ENCODE measurements around the gene BPIFB3. TPM values are rescaled to one million over a fixed set of nuclear protein-coding genes. Genes with fewer than 3 reads are reported as not detected.
"Not testable (repeated sequence)": the region's sequence is repeated elsewhere in the genome, so short reads cannot be mapped to it uniquely, and the experiment has no call there.

Gene BPIFB3
- total RNA-seq, 4 donors from 2014 or later: not detected

DNA sequence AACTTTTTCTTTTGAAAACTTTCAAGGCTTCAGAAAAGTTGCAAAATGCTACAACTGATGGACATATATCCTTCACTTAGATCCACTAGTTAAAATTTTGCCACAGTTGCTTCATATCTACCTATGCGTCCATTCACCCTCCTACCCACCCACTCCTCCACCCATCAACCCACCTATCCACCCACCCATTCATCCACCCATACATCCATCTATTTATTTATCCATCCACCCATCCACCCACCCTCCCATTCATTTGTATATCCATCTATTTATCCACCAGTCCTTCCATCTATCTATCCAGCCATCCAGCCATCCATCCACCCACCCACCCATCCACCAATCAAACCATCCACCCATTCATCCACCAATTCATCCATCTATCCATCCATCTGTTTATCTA, 39.4 kb downstream of the BPIFB3 start:
- 82 to 86% methylated on average over 1 of the region's 1 CpG for WGBS, 2 donors (ENCODE audit: low coverage in 1 of 2)
- H3K27me3 ChIP-seq: peaks cover 4% of the 10 kb centered on the region
- no peak overlapping the region for H3K27ac ChIP-seq
- no peak for ATAC-seq
- no peaks in the 10 kb centered on the region for H3K36me3 ChIP-seq
- no peak for TF ChIP-seq CTCF (IDR thresholded peaks at IDR 0.05)
- TF ChIP-seq EP300 (IDR thresholded peaks at IDR 0.05): no peak
- TF ChIP-seq POLR2A (IDR thresholded peaks at IDR 0.05): no peak
- no peak for TF ChIP-seq POLR2AphosphoS5 (IDR thresholded peaks at IDR 0.05)
- H3K9me3 ChIP-seq: no peaks in the 10 kb centered on the region
- no peak overlapping the region for H3K4me3 ChIP-seq
- no peaks in the 10 kb centered on the region for H3K4me1 ChIP-seq

DNA sequence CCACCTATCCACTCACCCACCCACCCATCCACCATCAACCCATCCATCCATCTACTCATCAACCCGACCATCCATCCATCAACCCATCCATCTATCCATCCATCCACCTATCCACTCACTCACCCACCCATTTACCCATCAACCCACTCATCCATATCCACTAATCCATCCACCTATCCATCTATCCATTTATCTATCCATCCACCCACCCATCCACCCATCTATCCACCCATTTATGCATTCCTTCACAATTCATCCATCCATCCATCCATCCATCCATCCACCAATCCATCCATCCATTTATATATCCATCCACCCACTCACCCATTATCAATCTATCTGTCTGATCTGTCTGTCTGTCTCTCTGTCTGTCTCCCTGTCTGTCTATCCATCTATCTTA, 39.9 kb downstream of the BPIFB3 start:
- Histone ChIP-seq H3K4me1 (no peaks in the 10 kb centered on the region), H3K36me3 (no peaks in the 10 kb centered on the region), H3K9me3 (no peaks in the 10 kb centered on the region), H3K27me3 (peaks cover 4% of the 10 kb centered on the region), H3K27ac (no peak overlapping the region), H3K4me3 (no peak overlapping the region)
- ATAC-seq: no peak
- TF ChIP-seq POLR2AphosphoS5 (IDR thresholded peaks at IDR 0.05): no peak
- no peak for TF ChIP-seq EP300 (IDR thresholded peaks at IDR 0.05)
- no peak for TF ChIP-seq POLR2A (IDR thresholded peaks at IDR 0.05)
- TF ChIP-seq CTCF (IDR thresholded peaks at IDR 0.05): no peak
- 54 to 75% methylated on average over 1 of the region's 1 CpG for WGBS, 2 donors (ENCODE audit: low coverage in 1 of 2)

DNA sequence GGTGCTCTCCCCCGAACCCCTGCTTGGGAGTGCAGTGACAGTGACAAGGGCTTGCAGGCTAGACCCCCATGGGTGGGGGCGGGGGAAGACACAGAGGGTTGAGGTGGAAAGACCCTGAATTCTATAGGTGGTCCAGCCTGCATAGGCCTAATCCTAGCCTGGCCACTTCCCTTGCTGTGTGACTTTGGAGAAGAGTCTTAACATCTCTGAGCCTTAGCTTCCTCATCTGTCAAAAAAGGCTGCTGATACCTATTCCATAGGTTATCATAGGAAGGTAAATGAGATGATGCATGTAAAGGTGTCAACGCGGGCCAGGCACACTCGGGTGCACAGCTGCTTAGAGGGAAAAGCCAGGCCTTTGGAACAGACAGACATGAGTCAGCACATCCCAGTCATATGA, 41.5 kb downstream of the BPIFB3 start:
- Histone ChIP-seq H3K36me3 (no peaks in the 10 kb centered on the region), H3K4me1 (no peaks in the 10 kb centered on the region), H3K9me3 (no peaks in the 10 kb centered on the region), H3K27me3 (peaks cover 5% of the 10 kb centered on the region), H3K27ac (no peak overlapping the region), H3K4me3 (no peak overlapping the region)
- 80% methylated on average over 1 of the region's 5 CpGs; no CpG with 5 or more reads in 1 of the 2 donors for WGBS, 2 donors (ENCODE audit: low coverage in 1 of 2)
- ATAC-seq: no peak
- no peak for TF ChIP-seq EP300 (IDR thresholded peaks at IDR 0.05)
- no peak for TF ChIP-seq POLR2AphosphoS5 (IDR thresholded peaks at IDR 0.05)
- no peak for TF ChIP-seq POLR2A (IDR thresholded peaks at IDR 0.05)
- no peak for TF ChIP-seq CTCF (IDR thresholded peaks at IDR 0.05)

GRCh38 chr20:33095902-33096584, 42.3 kb downstream of the BPIFB3 start:
- H3K4me1 ChIP-seq, H3K27me3 ChIP-seq, H3K36me3 ChIP-seq, H3K27ac ChIP-seq, H3K9me3 ChIP-seq, ATAC-seq, H3K4me3 ChIP-seq: not testable (repeated sequence)
- peak in 3 of 4 experiments; percentile 24 to 40 (median 36) for TF ChIP-seq CTCF (IDR thresholded peaks at IDR 0.05)
- WGBS, 2 donors (ENCODE audit: low coverage in 1 of 2): 40 to 49% methylated on average over 5 to 6 of the region's 6 CpGs

DNA sequence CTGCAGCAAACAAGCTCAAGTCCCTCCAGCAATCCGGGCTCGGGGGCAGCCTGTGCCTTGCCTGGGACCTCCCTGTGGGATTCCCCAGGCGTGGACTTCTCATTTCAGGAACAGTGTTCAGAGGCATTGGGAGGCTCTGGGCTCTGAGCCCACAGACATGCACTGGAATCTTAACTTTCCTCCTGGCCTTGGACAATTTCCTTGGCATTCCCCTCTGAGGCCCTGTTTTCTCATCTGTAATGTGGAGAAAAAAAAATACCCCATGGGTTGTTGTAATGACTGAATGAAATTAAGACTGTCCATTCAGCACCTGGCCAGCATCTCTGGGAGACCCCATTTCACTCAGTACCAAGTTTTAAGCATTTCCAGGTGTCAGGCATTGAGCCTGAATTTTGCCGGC, 43.3 kb downstream of the BPIFB3 start:
- Histone ChIP-seq H3K4me3 (no peak overlapping the region), H3K27me3 (peaks cover 8% of the 10 kb centered on the region), H3K36me3 (no peaks in the 10 kb centered on the region), H3K27ac (no peak overlapping the region), H3K9me3 (no peaks in the 10 kb centered on the region), H3K4me1 (no peaks in the 10 kb centered on the region)
- 36 to 50% methylated on average over 2 to 3 of the region's 4 CpGs for WGBS, 2 donors (ENCODE audit: low coverage in 1 of 2)
- no peak for ATAC-seq
- TF ChIP-seq CTCF (IDR thresholded peaks at IDR 0.05) (no peak), EP300 (IDR thresholded peaks at IDR 0.05) (no peak), POLR2A (IDR thresholded peaks at IDR 0.05) (no peak), POLR2AphosphoS5 (IDR thresholded peaks at IDR 0.05) (no peak)
